Measurements from ENCODE around the gene MRPL1. TPM values are rescaled to one million over a fixed set of nuclear protein-coding genes. Genes with fewer than 3 reads are reported as not detected.

Gene MRPL1
- total and polyA plus RNA-seq, 2 experiments from 2014 or later, result 21.5 to 21.7 TPM

DNA sequence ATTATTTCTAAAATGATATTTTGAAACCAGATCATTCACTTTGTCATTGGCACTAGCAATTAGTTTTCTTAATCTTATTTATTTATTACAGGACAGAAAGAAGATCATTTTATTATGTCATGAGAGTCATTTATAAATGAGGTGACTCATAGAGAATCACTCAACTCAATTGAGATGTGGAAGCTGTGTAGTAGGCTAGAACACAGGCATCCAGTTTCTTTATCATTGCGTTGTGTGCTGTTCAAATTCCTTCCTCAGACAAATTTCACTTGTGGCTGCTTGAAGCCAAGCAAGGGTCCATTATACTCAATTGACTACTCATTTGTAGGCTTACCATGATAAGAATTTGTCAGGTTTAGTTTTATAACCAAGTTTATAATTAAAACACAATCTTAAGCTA lies 87.6 kb downstream of the MRPL1 start:
- in situ Hi-C loops (cut with MboI), result loop anchor here (25.0 kb wide), 2 partner anchors 562 to 912 kb away; no protein-coding TSS in a partner anchor
- Histone ChIP-seq H3F3A (ENCODE audit: insufficient read depth) (no peaks in the 10 kb centered on the region), H2AFZ (no peak overlapping the region), H3K27ac (no peak overlapping the region), H3K79me2 (ENCODE audit: insufficient read depth) (no peaks in the 10 kb centered on the region), H3K9me2 (ENCODE audit: insufficient read depth) (no peaks in the 10 kb centered on the region), H3K9ac (no peak overlapping the region), H4K20me1 (ENCODE audit: insufficient read depth) (no peaks in the 10 kb centered on the region), H3K4me2 (ENCODE audit: unreplicated experiment) (no peak overlapping the region), H3K27me3 (replicated peaks; ENCODE audit: insufficient read depth) (no peaks in the 10 kb centered on the region), H3K4me3 (no peak overlapping the region), H3K4me1 (ENCODE audit: insufficient read depth) (no peaks in the 10 kb centered on the region), H3K9me3 (ENCODE audit: low read depth) (no peaks in the 10 kb centered on the region), H3K36me3 (ENCODE audit: low read depth) (peaks cover 6% of the 10 kb centered on the region)
- DNase-seq, result peak; percentile 6
- 94 to 97% methylated on average over 1 of the region's 1 CpG for WGBS, 2 experiments (ENCODE audit: low coverage in 1 of 2, low lambda C conversion rate in 2 of 2, missing lambda C conversion rate in 2 of 2)
- no peak for TF ChIP-seq EZH2phosphoT487 (IDR thresholded peaks at IDR 0.05; ENCODE audit: insufficient read depth, low read depth)
- no peak for TF ChIP-seq EZH2 (IDR thresholded peaks at IDR 0.05; ENCODE audit: insufficient read depth, poor library complexity, severe bottlenecking)

DNA sequence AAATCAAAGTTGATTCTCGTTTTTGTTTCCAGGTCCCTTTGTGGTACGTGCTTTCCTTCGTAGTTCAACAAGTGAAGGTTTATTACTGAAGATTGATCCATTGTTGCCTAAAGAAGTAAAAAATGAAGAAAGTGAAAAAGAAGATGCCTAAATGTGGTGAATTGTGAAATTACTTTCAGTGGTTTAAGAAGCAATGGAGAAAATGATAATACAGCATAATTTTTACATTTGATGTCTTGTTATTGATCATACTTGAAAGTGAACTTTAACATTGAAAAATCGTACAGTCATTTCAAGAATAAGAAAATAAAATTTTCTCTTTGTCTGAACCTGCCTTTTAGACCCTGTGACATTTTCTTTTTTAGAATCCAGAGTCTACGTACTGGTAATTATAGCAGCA lies 89.8 kb downstream of the MRPL1 start:
- no peak overlapping the region for H2AFZ ChIP-seq
- peaks cover 6% of the 10 kb centered on the region for H3K36me3 ChIP-seq (ENCODE audit: low read depth)
- WGBS, 2 experiments (ENCODE audit: low coverage in 1 of 2, low lambda C conversion rate in 2 of 2, missing lambda C conversion rate in 2 of 2), result 93 to 95% methylated on average over 5 of the region's 5 CpGs
- in situ Hi-C loops (cut with MboI), result loop anchor here (25.0 kb wide), 2 partner anchors 560 to 910 kb away; no protein-coding TSS in a partner anchor
- no peak overlapping the region for H3K27ac ChIP-seq
- H3K9me3 ChIP-seq (ENCODE audit: low read depth), result no peaks in the 10 kb centered on the region
- H3K4me2 ChIP-seq (ENCODE audit: unreplicated experiment), result no peak overlapping the region
- H3K27me3 ChIP-seq (replicated peaks; ENCODE audit: insufficient read depth), result no peaks in the 10 kb centered on the region
- no peaks in the 10 kb centered on the region for H4K20me1 ChIP-seq (ENCODE audit: insufficient read depth)
- H3F3A ChIP-seq (ENCODE audit: insufficient read depth), result no peaks in the 10 kb centered on the region
- no peak for TF ChIP-seq EZH2 (IDR thresholded peaks at IDR 0.05; ENCODE audit: insufficient read depth, poor library complexity, severe bottlenecking)
- TF ChIP-seq EZH2phosphoT487 (IDR thresholded peaks at IDR 0.05; ENCODE audit: insufficient read depth, low read depth), result no peak
- H3K79me2 ChIP-seq (ENCODE audit: insufficient read depth), result no peaks in the 10 kb centered on the region
- no peak overlapping the region for H3K9ac ChIP-seq
- H3K9me2 ChIP-seq (ENCODE audit: insufficient read depth), result no peaks in the 10 kb centered on the region
- H3K4me3 ChIP-seq, result no peak overlapping the region
- no peaks in the 10 kb centered on the region for H3K4me1 ChIP-seq (ENCODE audit: insufficient read depth)
- no peak for DNase-seq

DNA sequence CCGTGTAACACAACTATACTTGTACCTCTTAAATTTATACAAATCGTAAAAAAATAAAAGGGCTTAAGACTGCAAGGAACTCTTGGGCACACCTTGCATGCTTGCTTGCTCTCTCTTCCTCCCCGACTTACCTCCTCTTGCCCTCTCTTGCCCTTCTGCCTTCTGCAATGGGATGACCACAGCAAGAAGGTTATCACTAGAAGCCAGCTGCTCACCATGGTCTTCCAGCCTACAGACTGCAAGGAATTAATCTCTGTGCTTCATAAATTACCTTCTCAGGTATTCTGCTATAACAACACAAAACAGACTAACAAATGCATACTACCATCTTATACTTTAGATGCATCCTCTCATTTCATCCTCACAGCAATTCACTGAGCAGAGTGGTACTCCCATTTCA lies 92.1 kb downstream of the MRPL1 start:
- Histone ChIP-seq H3K9me2 (ENCODE audit: insufficient read depth) (no peaks in the 10 kb centered on the region), H3K9ac (no peak overlapping the region), H3K4me1 (ENCODE audit: insufficient read depth) (no peaks in the 10 kb centered on the region), H3K36me3 (ENCODE audit: low read depth) (peaks cover 6% of the 10 kb centered on the region), H3K79me2 (ENCODE audit: insufficient read depth) (no peaks in the 10 kb centered on the region), H3K4me3 (no peak overlapping the region), H3F3A (ENCODE audit: insufficient read depth) (no peaks in the 10 kb centered on the region), H2AFZ (no peak overlapping the region), H4K20me1 (ENCODE audit: insufficient read depth) (no peaks in the 10 kb centered on the region), H3K27ac (no peak overlapping the region), H3K9me3 (ENCODE audit: low read depth) (no peaks in the 10 kb centered on the region), H3K4me2 (ENCODE audit: unreplicated experiment) (no peak overlapping the region), H3K27me3 (replicated peaks; ENCODE audit: insufficient read depth) (no peaks in the 10 kb centered on the region)
- TF ChIP-seq EZH2 (IDR thresholded peaks at IDR 0.05; ENCODE audit: insufficient read depth, poor library complexity, severe bottlenecking) (no peak), EZH2phosphoT487 (IDR thresholded peaks at IDR 0.05; ENCODE audit: insufficient read depth, low read depth) (no peak)
- WGBS, 2 experiments (ENCODE audit: low coverage in 1 of 2, low lambda C conversion rate in 2 of 2, missing lambda C conversion rate in 2 of 2), result 95 to 96% methylated on average over 3 of the region's 3 CpGs
- in situ Hi-C loops (cut with MboI), result loop anchor here (25.0 kb wide), 2 partner anchors 558 to 908 kb away; no protein-coding TSS in a partner anchor
- no peak for DNase-seq

DNA sequence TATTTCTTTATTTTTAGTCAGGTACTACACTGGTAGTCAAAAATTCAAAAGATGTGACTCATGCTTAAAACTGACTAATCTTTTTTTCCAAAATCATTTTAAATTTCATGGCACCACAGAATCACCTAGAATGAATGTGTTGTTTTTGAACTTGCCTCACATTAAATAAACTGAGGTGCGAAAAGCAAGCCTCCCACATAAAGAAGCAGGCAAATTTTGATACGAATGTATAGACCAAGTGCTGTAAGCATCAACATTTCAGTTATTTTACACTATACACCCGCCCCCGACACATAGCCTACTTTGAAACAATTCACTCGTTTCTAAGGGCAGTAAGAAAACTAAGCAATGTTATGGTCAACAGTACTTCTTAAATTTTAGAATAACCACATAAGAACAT lies 94.3 kb downstream of the MRPL1 start:
- no peaks in the 10 kb centered on the region for H3K9me3 ChIP-seq (ENCODE audit: low read depth)
- in situ Hi-C loops (cut with MboI), result loop anchor here (25.0 kb wide), 2 partner anchors 555 to 905 kb away; no protein-coding TSS in a partner anchor
- TF ChIP-seq EZH2phosphoT487 (IDR thresholded peaks at IDR 0.05; ENCODE audit: insufficient read depth, low read depth) (no peak), EZH2 (IDR thresholded peaks at IDR 0.05; ENCODE audit: insufficient read depth, poor library complexity, severe bottlenecking) (no peak)

More for the DNA sequence above, 94.3 kb downstream of the MRPL1 start:
- no peaks in the 10 kb centered on the region for H3F3A ChIP-seq (ENCODE audit: insufficient read depth)
- H3K4me1 ChIP-seq (ENCODE audit: insufficient read depth), result no peaks in the 10 kb centered on the region
- H3K36me3 ChIP-seq (ENCODE audit: low read depth), result peaks cover 6% of the 10 kb centered on the region; the same call in 1 of the 2 replicates
- peak; percentile 21 for DNase-seq
- H4K20me1 ChIP-seq (ENCODE audit: insufficient read depth), result no peaks in the 10 kb centered on the region
- no peak overlapping the region for H3K27ac ChIP-seq
- no peaks in the 10 kb centered on the region for H3K27me3 ChIP-seq (replicated peaks; ENCODE audit: insufficient read depth)
- H3K79me2 ChIP-seq (ENCODE audit: insufficient read depth), result no peaks in the 10 kb centered on the region
- H3K4me3 ChIP-seq, result no peak overlapping the region
- no peak overlapping the region for H3K9ac ChIP-seq
- H3K4me2 ChIP-seq (ENCODE audit: unreplicated experiment), result no peak overlapping the region
- 94% methylated on average over 5 of the region's 5 CpGs for WGBS, 2 experiments (ENCODE audit: low coverage in 1 of 2, low lambda C conversion rate in 2 of 2, missing lambda C conversion rate in 2 of 2)
- H3K9me2 ChIP-seq (ENCODE audit: insufficient read depth), result no peaks in the 10 kb centered on the region
- H2AFZ ChIP-seq, result no peak overlapping the region
